ENCODE data around the gene CCDC149.

The CCDC149 gene
- 0.10 to 0.22 reads per million in 2 donors for total RNA-seq

DNA sequence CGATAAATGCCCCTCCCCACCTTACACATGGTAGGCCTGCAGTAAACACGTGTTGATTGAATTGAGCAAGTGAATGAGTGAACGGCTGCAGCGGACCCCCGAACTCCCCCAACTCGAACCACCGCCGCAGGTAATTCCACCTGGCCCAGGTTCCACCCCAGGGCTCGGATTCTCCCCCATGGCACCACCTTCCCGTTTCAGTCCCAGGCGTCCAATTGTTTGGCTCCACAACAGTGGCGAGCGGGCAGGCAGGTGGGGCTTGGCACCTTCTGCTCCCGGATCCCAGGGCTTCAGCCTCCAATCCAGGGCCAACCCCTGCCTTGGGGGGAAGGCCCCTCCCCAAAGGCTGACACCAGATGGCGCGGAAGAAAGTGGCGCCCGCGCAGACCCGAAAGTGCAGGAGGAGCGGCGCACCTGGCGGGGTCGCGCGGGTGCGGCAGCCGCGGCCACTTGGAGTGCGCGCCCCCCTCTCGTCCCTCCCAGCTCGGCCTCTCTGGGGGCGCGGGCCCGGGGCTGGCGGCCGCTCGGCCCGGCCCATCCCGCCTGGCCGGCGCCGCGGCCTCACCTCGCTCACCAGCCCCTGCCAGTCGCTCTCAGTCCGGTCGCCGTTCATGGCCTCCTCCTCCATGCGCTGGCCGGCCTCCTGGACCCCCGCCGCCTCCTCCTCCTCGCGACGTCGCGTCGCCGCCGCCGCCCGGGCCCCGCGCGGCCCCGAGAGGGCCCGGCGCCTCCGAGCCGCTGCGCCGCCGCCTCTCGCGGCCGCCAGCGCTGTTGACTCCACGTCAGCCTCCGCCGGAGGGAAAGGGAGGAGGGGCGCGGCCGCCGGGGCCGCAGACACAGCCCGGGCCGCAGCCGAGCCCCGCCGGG lies at the start of gene CCDC149:
CCDC149 (minus strand) TSS at position 791 of the 867 bp plus-strand sequence; CDS start at position 613, 178 bp downstream.
- DNase-seq = no peak

DNA sequence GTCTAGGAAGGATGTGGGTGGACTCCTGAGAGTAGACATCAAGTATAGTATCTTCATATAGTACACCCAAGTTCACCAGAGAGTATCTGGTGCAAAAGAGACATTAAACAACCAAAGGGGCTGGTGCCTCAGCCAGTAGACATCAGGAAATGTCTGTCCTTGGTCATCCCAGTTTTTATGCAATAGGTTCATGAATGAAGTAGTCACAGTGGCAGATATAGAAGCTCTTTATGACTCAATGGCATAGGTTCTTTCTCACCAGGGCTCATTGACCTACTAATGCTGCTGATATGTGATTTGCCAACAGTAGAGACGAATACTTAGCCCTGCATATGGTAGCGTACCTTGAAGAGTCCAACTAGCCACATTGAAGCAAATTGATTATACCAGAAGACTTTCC lies 45.0 kb upstream of the CCDC149 start:
- no peak for DNase-seq

DNA sequence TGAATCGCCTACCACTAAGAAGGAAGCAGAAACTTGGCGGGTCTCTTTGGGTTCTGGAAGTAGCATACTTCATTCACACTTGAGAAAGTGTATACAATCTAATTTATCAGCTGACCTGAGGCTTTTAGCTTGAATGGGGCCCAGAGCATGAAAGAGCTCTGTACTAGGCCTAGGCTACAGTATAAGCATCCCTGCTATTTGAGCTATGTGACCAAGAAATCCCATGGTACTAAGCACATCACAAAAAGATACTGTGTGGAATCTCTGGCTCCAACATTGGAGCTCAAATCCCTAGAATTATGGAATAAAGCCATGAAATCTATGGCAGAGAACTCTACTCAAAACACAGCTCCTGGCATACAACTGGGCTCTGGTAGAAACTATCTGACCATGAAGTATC lies 43.9 kb upstream of the CCDC149 start:
- no peak for DNase-seq

DNA sequence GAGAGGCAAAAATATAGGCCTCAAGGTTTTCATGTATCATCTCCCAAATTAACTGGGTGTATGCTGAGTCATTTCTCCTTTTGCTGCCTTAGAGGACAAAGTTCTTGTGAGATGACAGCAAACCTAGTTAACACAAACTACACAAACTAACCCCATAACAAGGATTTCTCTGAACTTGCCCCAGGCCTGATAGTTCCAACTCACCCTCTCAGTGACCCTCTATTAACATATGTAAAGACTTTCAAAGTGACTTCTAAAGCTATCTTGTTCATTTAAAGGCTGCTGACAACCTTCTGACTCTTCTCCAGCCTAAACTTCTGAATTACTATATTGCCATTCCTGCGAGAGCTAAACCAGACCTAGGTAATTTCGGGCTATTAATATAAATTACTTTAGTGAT lies 43.2 kb upstream of the CCDC149 start:
- no peak for DNase-seq

DNA sequence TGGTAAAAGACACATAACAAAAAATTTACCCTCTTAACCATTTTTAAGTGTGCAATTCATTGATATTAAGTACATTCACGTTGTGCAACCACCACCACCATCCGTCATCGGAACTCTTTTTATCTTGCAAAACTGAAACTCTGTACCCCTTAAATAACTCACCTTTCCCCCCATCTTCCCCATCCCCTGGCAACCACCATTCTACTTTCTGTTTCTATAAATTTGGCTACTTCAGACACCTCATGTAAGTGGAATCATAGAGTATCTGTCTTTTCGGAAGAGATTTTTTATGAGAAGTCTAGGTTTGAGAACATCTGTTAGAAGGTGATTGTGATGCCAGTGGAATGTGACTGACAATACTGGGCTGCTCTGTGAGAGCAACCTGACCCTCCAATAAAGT lies 39.8 kb upstream of the CCDC149 start:
- no peak for DNase-seq

DNA sequence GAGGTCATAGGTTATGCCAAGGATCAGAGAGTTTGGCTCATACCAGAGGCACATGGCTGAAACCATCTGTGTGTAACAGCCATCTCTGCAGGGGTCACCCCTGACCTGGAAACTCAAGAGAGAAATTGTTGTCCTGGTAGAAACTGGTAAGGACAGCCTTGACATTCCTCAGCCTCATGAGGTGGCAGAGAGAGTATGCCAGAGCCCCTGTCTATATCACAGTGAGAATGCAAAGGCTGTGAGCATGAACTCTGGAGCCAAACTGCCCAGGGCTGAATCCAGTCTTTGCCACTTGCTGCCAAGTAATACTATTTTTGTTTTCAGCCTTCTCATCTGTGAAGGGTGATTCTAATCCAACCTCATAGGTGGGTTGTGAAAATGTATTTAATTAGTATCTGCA lies 37.1 kb upstream of the CCDC149 start:
- no peak for DNase-seq

DNA sequence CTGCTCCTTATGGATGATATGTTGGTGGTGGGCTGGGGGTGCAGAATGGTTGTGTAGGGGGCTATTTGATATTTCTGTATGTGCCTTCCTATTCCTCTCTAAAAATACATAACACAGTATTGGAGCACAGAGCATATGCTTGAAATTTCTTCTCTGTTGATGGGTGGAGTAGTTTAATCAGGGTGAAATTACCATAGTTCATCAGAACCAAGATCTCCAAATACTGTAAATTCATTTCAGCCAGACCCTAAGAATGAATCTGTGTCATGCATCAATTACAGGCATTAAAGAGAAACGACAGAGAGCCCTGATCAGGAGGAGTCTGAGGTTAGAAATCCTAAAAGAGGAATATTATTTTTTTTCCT lies 25.1 kb upstream of the CCDC149 start:
- DNase-seq = no peak

DNA sequence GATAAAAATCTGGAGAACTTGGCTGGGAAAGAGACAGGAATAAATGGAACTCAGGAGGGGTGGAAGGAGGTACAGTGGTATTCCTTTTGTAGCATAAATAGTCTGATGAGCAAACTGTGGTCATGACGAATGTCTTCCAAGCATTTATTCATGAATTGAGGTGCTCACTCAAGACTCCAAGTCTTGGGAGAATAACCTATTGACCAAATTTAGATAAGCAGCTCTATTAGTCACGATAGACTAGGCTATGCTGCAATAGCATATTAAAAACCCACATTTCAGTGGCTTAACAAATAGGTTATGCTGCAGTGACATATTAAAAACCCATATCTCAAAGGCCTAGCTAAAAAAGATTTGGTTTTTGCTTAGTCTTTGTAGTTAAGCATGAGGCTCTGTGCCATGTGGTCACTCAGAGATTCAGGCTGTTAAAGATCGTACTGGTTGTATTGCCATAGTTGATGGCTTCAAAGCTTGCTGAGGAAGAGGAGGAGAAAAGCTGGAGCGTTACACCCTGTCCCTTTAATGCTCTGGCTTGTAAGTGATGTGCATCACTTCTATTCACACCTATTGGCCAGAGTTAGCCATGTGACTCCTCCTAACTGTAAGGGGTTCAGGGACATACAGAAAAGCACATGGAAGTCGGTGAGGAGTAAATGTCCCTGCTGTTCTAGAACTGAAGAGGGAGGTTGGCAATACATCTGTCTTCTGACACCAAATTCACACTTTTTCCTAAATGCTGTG lies 24.5 kb upstream of the CCDC149 start:
- no peak for DNase-seq

DNA sequence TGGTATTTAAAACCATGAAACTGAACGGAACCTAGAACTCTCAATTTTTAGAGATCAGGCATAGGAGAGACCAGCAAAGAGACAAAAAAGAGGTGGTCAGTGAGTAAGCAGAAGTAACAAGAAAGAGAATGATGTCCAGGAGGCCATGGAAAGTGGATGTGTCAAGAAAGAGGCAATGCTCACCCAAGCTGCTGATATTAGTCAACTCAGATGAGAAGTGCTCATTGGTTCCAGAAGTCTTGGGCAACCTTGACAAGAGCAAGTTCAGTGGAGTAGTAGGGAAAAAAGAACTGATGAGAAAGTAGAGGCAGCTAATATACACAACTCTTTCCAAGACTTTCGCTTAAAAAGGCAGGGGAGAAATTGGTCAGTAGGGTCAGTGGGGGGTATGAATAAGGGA lies 23.0 kb upstream of the CCDC149 start:
- DNase-seq = no peak

DNA sequence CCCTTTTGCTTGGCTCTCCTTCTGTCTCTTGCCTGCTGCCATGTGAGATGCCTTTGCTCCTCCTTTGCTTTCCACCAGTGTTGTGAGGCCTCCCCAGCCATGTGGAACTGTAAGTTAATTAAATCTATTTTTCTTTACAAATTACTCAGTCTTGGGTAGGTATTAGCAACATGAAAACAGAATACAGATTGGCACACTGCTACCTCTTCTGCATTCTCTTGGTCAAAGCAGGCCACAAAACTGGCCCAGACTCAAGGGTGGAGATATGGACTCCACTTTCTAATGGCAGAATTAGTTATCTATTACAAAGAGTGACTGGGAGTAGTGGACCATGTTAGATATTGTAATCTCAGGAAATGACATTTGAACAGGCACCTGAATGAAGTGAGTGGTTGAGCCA lies 21.5 kb upstream of the CCDC149 start:
- no peak for DNase-seq

DNA sequence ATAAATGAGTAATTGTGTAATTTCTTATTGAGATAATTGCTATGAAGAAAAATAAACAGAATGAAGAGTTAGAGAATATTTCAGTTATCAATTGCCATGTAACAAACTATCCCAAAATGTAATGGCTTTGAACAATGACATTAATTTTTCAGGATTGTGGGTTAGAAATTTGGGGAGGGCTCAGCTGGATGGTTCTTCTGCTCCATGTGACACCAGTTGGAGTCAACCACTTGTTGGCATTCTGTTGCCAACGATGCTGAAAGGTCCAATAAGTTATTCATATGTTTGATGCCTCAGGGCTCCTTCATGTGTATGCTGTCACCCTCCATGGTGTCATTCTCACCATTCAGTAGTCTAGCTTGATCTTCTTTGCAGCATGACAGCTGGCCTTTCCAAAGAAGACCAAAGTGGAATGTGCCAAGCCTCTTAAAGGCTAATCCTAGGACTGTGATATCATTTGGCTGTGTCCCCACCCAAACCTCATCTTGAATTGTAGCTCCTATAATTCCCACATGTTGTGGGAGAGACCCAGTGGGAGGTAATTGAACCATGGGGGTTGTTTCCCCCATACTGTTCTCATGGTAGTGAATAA lies 20.9 kb upstream of the CCDC149 start:
- DNase-seq = no peak

DNA sequence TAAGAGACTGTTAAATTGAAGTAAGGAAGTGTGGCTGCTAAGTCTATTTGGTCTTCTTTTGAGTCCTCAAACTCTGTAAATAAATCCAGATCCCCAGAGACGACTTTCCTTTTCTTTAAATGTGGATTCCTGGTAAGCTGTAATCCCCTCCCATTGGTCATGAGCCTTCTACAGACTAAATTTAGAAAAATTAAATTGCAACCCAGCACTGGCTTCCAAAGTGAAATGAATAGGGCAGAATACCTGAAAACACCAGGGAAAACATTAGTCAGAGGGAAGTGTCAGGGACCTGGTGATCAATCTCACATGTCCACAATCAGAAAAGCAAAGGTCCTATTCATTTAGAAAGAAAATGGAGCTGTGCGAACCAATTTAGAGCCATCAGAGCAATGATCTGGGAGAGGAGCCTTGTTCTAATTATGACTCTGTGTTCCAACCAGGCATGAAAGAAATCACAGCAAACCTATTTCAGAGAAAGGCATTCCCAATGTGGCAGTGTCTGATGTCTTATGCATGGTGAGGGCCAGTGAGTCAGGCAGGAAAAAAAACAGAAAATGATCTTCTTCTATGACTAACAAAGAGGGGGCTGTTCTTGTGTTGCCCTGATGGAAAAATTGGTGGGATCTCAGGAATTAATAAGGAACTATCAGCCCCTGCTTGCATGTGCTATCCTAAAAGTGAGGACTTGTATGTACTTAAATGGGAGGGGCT lies 19.8 kb upstream of the CCDC149 start:
- DNase-seq = no peak

DNA sequence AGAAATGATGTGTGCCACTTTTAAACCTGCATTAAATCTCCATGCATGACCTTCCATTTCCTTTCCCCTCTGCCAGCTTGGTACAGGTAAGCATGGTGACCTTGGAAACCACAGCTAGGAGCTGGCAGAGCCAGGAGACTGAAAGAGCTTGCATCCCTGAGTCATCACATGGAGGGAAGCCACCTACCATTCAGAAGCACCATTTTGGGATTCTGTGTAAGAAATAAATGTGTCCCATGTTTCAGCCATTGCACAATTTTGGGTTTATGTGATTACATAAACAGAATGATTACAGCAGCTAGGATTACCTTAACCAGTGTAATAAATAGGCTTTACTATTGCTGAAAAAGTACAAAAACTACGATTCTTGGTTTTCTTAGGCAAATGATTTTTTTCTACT lies 17.3 kb upstream of the CCDC149 start:
- no peak for DNase-seq

DNA sequence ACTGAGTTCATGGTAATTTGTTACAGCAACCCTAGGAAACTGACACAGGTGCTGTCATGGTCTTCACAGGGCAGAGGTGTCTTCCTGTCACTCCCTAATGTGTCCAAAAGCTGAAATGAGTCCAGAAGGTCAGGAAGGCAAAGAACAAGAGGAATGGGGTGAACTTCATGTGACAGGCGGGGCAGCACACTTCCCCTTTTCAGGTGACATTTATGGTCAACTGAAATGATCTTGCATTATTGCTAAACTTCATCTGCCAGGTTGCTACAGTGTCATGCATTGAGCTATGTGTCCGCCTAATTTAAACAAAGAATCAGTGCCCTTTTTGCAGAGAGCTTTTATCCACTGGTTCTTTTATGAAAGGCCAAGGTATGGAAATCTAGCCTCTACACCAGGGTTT lies 15.9 kb upstream of the CCDC149 start:
- DNase-seq = no peak

DNA sequence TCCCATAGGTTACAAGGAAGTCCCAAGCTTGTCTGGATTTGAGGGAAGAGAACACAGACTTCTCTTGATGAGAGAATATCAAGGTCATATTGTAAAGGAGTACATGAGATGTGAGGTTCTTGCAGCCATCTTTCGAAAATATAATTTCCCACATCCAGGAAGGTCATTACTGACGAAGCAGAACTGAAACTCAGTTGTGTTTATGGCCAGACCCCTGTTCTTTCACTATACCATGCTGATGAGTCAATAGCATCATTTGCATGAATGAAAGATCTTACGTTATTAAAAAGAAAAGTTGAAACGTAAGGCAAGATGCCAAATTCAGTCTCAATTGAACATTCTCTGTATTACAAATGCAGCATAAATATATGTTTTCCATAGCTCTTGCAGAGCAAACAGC lies 14.2 kb upstream of the CCDC149 start:
- DNase-seq = no peak

DNA sequence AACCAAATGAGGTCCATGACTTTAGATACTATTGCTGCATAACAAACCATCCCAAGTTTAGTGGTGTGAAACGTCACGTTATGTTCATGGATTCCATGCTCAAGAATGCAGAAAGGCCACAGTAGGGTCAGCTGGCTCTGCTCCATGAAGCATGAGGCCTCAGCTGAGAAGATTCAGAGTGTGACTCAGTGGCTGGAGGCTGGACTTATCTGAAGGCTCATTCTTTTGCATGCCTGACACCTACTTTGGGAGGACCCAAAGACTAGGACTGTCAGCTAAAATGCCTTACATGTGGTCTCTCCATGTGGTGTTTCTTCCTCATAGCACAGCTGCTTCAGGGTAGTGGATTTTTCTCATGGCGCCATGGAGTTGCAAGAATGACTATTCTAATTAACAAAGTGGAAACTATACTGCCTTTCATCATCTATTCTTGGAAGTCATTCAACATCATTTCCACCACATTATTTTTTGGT lies 11.5 kb upstream of the CCDC149 start:
- no peak for DNase-seq

DNA sequence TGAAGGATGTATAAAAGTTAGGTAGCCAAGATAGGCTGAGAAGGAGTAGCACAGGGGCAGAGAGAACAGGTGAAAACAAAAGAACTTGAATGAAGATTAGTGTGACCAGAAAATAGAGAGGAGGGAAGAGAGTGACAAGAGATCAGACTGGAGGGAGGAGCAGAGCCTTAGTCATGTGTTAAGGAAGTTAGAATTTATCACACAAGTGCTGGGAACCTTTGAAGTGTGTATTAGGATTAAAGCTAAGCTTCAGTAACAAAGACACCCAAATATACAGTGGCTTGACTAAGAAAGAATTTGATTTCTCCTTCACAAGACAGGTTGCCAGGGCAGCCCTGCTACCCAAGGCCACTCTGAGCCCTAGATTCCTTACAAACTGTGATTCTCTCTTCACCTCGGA lies 10.7 kb upstream of the CCDC149 start:
- no peak for DNase-seq

DNA sequence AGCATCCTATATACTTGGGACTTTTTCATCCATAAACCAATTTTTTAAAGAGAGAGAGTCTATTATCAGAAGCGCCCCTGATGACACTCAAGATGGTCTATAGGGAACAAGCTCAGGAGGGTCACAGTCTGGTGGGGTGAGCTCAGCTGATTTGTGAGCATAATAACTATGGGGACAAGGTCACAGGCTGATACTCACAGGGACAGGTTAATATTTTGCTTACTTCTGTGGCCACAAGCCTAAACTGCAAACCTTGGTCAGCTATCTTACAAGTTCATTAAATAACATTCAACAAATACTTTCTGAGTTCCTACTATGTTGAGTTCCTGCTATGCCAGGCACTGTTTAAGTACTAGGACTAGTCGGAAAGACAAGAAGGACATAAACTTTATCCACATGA lies 10.2 kb upstream of the CCDC149 start:
- no peak for DNase-seq

DNA sequence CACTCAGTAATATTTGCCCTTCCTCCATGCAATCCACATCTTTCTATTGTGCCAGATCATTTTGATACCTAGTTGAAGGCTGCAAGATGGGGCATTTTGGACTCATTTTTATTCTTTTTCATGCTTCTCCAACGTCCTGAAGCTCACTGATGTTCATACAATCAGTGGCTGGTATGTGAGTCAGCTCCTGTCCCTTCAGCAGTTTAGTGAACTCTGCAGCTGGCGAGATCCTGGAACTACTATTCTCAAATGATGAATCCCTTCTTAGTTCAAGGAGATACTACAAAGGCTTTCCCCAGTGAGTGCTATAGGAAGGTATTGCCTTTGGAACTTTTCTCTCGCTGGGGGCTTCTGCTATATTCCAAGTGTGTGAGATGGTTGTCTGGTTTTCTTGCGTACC lies 9.6 kb upstream of the CCDC149 start:
- DNase-seq = no peak

DNA sequence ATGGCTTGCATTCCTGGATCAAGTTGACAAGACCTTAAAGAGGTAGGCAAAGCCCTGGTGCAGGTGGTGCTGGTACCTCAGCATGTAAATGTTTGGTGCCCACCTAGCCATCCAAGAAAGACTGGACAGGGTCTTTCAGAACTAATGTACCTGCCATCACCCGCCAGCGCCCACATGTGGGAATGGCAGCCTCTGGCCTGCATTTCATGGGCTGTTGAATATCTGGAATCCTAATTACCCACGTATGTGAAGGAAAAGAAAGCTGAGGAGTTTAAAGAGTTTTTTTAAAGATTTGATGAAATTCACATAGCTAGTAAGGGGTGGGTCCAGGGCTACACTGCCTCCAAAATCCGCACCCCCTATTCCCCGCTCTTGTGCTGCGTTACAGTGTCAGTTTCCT lies 8.6 kb upstream of the CCDC149 start:
- DNase-seq = no peak

DNA sequence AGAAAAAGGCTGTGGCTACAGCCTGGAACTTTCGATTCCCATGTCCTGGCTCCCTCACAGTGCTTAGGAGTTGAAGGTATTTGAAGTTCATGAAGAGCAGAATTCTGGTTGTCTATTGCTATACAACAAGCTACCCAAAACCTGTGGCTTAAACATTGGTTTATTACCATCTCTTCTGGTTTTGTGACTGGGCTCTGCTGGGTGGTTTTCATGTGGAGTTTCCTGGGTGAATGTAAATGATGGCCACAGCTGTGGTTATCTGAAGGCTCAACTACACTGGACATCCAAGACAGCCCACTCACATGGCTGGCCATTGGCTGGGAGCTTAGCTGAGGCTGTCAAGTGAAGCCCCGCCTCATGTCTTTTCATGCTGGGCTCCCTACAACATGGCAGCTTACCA lies 7.2 kb upstream of the CCDC149 start:
- DNase-seq = no peak

DNA sequence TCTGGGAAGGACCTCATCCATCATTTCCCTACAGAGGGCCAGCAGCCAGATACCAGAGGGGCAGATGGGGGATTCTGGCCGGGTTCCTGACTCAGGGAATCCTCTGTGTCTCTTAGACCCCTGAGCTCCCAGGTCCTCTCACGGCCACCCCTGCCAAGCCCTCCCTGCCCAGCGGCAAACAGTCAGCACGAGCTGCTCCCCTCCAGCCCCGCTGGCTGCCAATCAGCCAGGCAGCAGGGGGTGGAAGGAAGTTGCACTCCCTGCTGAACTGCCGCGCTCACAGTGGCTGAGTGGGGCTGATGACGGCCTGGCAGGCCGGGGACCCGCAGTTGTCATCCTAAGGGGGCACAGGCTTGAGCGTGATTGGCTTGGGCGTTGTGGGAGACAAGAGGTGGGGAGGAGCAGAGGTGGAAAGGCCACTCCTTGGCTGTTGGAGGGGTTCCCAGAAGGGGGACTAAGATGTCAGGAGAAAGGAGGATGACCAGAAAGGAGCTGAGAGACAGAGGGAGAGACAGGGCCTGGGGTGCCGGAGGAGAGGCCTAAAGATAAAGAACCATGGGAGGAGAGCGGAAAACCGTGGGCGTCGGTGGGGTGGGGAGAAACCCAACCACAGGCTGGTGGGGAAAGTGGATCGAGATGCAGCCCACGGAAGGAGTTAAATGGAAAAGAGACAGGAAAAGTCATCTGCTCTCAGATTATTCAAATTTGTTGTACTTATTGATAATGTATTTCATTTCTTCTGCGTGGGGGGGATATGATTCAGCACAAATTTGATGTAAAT lies 4.4 kb upstream of the CCDC149 start:
- no peak for DNase-seq
